Right atrium auricular region (tissue), 2 donors: ENCODE data around the gene DHPS. TPM values are rescaled to one million over a fixed set of nuclear protein-coding genes. Genes with fewer than 3 reads are reported as not detected.

Experiments used
- DNase-seq: peaks from one replicate; pipeline ENCODE4 v3.0.0-alpha.2; 2019; ENCODE audit warnings: low spot score
- H3K27ac ChIP-seq, 2 donors: fragments of 200-600 bp; sonication (generic); 1 replicate in 1 of 2; 2 replicates in 1 of 2; pipeline ENCODE4 v1.5.1; 2016 to 2019
- H3K27me3 ChIP-seq, 2 donors: fragments of 200-600 bp; sonication (generic); one replicate each; pipeline versions ENCODE4 v1.5.1 to v1.6.0; 2017 to 2019
- H3K36me3 ChIP-seq: fragments of 200-600 bp; sonication (generic); one replicate; pipeline ENCODE4 v1.5.1; 2016
- H3K4me1 ChIP-seq, 2 donors: fragments of 200-600 bp; sonication (generic); one replicate each; pipeline versions ENCODE4 v1.5.1 to v1.6.0; 2017 to 2019
- H3K4me3 ChIP-seq, 2 donors: fragments of 200-600 bp; sonication (generic); 1 replicate in 1 of 2; 2 replicates in 1 of 2; pipeline ENCODE4 v1.5.1; 2017 to 2019; ENCODE audit warnings: mild to moderate bottlenecking in 1 of 2, moderate library complexity in 1 of 2
- H3K9me3 ChIP-seq, 2 donors: fragments of 200-600 bp; sonication (generic); one replicate each; pipeline ENCODE4 v1.5.1; 2019
- CTCF ChIP-seq, 2 donors: fragments of 200-600 bp; sonication (generic); IDR thresholded peaks; one replicate each; pipeline ENCODE4 v1.5.1; 2019; ENCODE audit warnings: antibody characterized with exemption in 2 of 2
- total RNA-seq, 2 donors: library from RNA; depleted of rRNA; stranded (reverse); fragments of >200 nt; gene quantifications; one replicate each; pipeline ENCODE4 v1.1.0, GENCODE V29; 2016

Gene DHPS
- total RNA-seq, 2 donors from 2014 or later, result 59.8 to 60.1 TPM

- TF ChIP-seq CTCF (IDR thresholded peaks at IDR 0.05), result no peak
- Histone ChIP-seq H3K27ac (no peak overlapping the region), H3K36me3 (peaks cover 32% of the 10 kb centered on the region), H3K4me1 (peaks cover 0 to 34% of the 10 kb centered on the region in 2 donors), H3K27me3 (no peaks in the 10 kb centered on the region), H3K9me3 (no peaks in the 10 kb centered on the region), H3K4me3 (peak overlapping the region in 1 of 2 donors; percentile 96)
- DNase-seq, result peak; percentile 65
Observed at GRCh38 chr19:12665281-12665573, 16.5 kb downstream of the DHPS start.

GRCh38 chr19:12664406-12665280 is 17.0 kb downstream of the DHPS start:
- DNase-seq, result no peak
- Histone ChIP-seq H3K4me1 (peaks cover 0 to 30% of the 10 kb centered on the region in 2 donors), H3K36me3 (peaks cover 32% of the 10 kb centered on the region), H3K27ac (no peak overlapping the region), H3K27me3 (no peaks in the 10 kb centered on the region), H3K4me3 (no peak overlapping the region), H3K9me3 (no peaks in the 10 kb centered on the region)
- TF ChIP-seq CTCF (IDR thresholded peaks at IDR 0.05), result no peak

GRCh38 chr19:12660980-12661379 is 20.7 kb downstream of the DHPS start:
- no peak for TF ChIP-seq CTCF (IDR thresholded peaks at IDR 0.05)
- H3K4me3 ChIP-seq, result no peak overlapping the region
- no peaks in the 10 kb centered on the region for H3K9me3 ChIP-seq
- H3K27ac ChIP-seq, result no peak overlapping the region
- peaks cover 41% of the 10 kb centered on the region for H3K36me3 ChIP-seq
- no peaks in the 10 kb centered on the region for H3K27me3 ChIP-seq
- peaks cover 0 to 7% of the 10 kb centered on the region in 2 donors for H3K4me1 ChIP-seq
- DNase-seq, result no peak

GRCh38 chr19:12657966-12658365 is 23.7 kb downstream of the DHPS start:
- DNase-seq, result no peak

GRCh38 chr19:12656899-12657571 is 24.6 kb downstream of the DHPS start:
- no peak for DNase-seq
- Histone ChIP-seq H3K36me3 (peaks cover 34% of the 10 kb centered on the region), H3K27ac (no peak overlapping the region), H3K27me3 (no peaks in the 10 kb centered on the region), H3K4me1 (no peaks in the 10 kb centered on the region), H3K9me3 (no peaks in the 10 kb centered on the region), H3K4me3 (no peak overlapping the region)
- no peak for TF ChIP-seq CTCF (IDR thresholded peaks at IDR 0.05)

More at GRCh38 chr19:12657966-12658365, 23.7 kb downstream of the DHPS start:
- Histone ChIP-seq H3K9me3 (no peaks in the 10 kb centered on the region), H3K27ac (no peak overlapping the region), H3K4me3 (no peak overlapping the region), H3K36me3 (peaks cover 41% of the 10 kb centered on the region), H3K27me3 (no peaks in the 10 kb centered on the region), H3K4me1 (no peaks in the 10 kb centered on the region)
- TF ChIP-seq CTCF (IDR thresholded peaks at IDR 0.05), result no peak
